GM15510 (cell line): ENCODE measurements around the gene GDF3.

Source experiments
- POLR2A ChIP-seq: IDR thresholded peaks from 3 replicates; pipeline ENCODE4 v1.6.1; 2011; ENCODE audit warnings: borderline replicate concordance; ENCODE audit not compliant: insufficient read length; ENCODE audit errors: extremely low read depth

GDF3 gene

GRCh38 chr12:7681535-7681934 lies 14.0 kb downstream of the GDF3 start:
- TF ChIP-seq POLR2A, result no peak

GRCh38 chr12:7679251-7680045 lies 16.1 kb downstream of the GDF3 start:
- TF ChIP-seq POLR2A, result no peak

- no peak for TF ChIP-seq POLR2A
Observed at GRCh38 chr12:7678744-7679143, 16.8 kb downstream of the GDF3 start.

- TF ChIP-seq POLR2A, result no peak
Observed at GRCh38 chr12:7668171-7668570, 27.4 kb downstream of the GDF3 start.

GRCh38 chr12:7667125-7667524 lies 28.4 kb downstream of the GDF3 start:
- no peak for TF ChIP-seq POLR2A

- TF ChIP-seq POLR2A, result no peak
Observed at GRCh38 chr12:7666595-7666994, 29.0 kb downstream of the GDF3 start.

- TF ChIP-seq POLR2A, result no peak
Observed at GRCh38 chr12:7661741-7662140, 33.8 kb downstream of the GDF3 start.

- no peak for TF ChIP-seq POLR2A
Observed at GRCh38 chr12:7656121-7656520, 39.5 kb downstream of the GDF3 start.

GRCh38 chr12:7650091-7650490 lies 45.5 kb downstream of the GDF3 start:
- no peak for TF ChIP-seq POLR2A

GRCh38 chr12:7647071-7647470 lies 48.5 kb downstream of the GDF3 start:
- no peak for TF ChIP-seq POLR2A

- TF ChIP-seq POLR2A, result no peak
Observed at GRCh38 chr12:7646178-7646475, 49.4 kb downstream of the GDF3 start.

- TF ChIP-seq POLR2A, result no peak
Observed at GRCh38 chr12:7645395-7646177, 50.0 kb downstream of the GDF3 start.

- TF ChIP-seq POLR2A, result no peak
Observed at GRCh38 chr12:7642876-7643309, 52.7 kb downstream of the GDF3 start.

GRCh38 chr12:7642287-7642686 lies 53.3 kb downstream of the GDF3 start:
- no peak for TF ChIP-seq POLR2A
